Measurements from ENCODE around the gene SLC35A5. TPM values are rescaled to one million over a fixed set of nuclear protein-coding genes. Genes with fewer than 3 reads are reported as not detected.

The SLC35A5 gene
- total and polyA plus RNA-seq, 8 donors, result 4.6 to 67.7 (median 19.6) TPM

DNA sequence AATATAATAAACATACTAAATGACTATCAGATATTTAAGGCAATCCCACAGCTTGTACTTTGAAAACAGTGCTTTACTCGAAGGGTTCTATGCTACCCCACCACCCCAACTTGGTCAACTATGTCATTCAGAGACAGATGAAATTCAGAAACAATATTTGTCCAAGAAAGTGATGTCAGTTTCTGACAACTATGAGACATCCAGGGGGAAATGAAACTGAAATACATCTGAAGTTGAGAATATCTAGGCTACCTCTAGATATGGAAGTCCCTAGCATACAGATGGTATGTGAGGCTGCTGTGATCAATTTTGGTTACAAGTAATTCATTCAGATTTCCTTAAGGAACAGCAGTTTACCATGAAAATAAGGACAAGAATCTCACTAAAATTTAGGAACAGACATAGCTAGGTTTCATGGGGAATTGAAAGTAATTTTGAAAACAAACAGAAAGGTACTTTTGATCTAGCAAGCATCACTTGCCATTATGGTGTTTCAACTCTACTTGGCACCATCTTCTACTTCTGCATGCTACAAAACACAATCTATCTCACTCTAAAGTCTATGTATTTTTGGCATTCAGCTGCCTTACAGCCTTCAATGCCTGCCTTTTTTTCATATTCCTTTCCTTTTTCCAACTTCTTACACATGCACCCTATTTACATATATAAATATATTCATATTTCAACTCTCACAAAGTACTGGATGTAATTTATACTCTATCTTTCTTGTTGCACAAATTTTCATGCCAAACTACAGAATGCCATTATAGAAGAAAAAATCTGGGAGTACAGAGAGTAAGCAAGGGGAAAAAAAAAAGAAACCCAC is 21.8 kb upstream of the SLC35A5 start:
- Histone ChIP-seq H3K4me3 (no peak overlapping the region), H3K4me1 (no peaks in the 10 kb centered on the region), H3K27me3 (no peaks in the 10 kb centered on the region), H3K27ac (no peak overlapping the region), H3K9me3 (no peaks in the 10 kb centered on the region), H3K36me3 (peaks cover 0 to 83% (median 64%) of the 10 kb centered on the region in 4 donors)
- no peak for DNase-seq
- intact Hi-C loops (cut with DNase I; ENCODE audit: low total_unique reads), result no loop called here
- no peak for TF ChIP-seq EP300 (IDR thresholded peaks at IDR 0.05)
- TF ChIP-seq POLR2AphosphoS5 (IDR thresholded peaks at IDR 0.05), result no peak
- no peak for TF ChIP-seq POLR2A (IDR thresholded peaks at IDR 0.05)
- TF ChIP-seq, protein P1, sequence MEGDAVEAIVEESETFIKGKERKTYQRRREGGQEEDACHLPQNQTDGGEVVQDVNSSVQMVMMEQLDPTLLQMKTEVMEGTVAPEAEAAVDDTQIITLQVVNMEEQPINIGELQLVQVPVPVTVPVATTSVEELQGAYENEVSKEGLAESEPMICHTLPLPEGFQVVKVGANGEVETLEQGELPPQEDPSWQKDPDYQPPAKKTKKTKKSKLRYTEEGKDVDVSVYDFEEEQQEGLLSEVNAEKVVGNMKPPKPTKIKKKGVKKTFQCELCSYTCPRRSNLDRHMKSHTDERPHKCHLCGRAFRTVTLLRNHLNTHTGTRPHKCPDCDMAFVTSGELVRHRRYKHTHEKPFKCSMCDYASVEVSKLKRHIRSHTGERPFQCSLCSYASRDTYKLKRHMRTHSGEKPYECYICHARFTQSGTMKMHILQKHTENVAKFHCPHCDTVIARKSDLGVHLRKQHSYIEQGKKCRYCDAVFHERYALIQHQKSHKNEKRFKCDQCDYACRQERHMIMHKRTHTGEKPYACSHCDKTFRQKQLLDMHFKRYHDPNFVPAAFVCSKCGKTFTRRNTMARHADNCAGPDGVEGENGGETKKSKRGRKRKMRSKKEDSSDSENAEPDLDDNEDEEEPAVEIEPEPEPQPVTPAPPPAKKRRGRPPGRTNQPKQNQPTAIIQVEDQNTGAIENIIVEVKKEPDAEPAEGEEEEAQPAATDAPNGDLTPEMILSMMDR (IDR thresholded peaks at IDR 0.05), result no peak
- WGBS, 5 donors, result 75 to 95% (median 86%) methylated on average over 1 of the region's 1 CpG

DNA sequence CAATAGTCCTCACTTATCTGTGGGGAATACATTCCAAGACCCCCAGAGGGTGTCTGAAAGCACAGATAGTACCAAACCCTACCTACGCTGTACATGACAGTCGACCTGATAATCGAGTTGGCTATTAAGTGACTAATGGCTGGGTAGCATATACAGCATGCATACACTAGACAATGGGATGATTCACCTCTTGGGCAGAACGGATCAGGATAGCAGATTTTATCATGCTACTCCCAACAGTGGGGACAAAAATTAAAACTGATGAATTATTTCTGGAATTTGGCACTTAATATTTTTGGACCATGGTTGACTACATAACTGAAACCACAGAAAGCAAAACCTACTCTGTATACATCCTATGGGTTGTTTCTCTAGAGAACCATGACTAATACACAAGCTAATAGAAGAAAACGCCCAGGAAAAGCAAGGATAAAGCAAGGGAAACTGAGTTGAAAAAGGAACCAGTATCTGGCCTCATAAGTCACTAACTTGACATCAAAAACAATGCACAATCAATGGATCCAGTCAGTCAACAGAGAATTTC is 15.6 kb upstream of the SLC35A5 start:
- Histone ChIP-seq H3K36me3 (peaks cover 12 to 73% (median 66%) of the 10 kb centered on the region in 4 donors), H3K27me3 (no peaks in the 10 kb centered on the region), H3K4me3 (no peak overlapping the region), H3K9me3 (no peaks in the 10 kb centered on the region), H3K27ac (no peak overlapping the region), H3K4me1 (peaks cover 0 to 9% (median 0%) of the 10 kb centered on the region in 4 donors)
- no peak for DNase-seq
- 84 to 94% (median 92%) methylated on average over 5 of the region's 5 CpGs for WGBS, 5 donors
- intact Hi-C loops (cut with DNase I; ENCODE audit: low total_unique reads), result no loop called here
- TF ChIP-seq POLR2AphosphoS5 (IDR thresholded peaks at IDR 0.05) (no peak), EP300 (IDR thresholded peaks at IDR 0.05) (no peak), POLR2A (IDR thresholded peaks at IDR 0.05) (no peak)
- TF ChIP-seq, protein P1 (IDR thresholded peaks at IDR 0.05), result no peak

DNA sequence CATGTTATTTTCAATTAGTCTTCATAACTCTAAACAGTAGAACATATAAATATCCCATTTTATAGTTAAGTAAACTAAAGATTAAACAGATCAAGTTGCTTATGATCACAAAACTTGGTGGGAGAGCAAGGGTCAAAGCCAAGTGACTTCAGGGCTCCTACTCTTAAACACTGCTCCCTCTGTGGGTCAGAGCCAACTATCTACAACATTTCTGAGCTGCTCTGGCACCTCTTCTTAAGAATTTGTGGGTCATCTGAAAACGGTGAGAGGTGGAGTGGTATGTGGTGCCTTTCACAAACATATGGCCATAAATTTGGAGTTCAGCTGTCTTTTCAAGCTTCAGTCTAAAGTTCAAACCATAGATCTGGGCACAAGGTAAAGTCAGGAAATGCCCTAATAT is 11.0 kb upstream of the SLC35A5 start:
- H3K36me3 ChIP-seq, result peaks cover 12 to 45% (median 33%) of the 10 kb centered on the region in 4 donors
- intact Hi-C loops (cut with DNase I; ENCODE audit: low total_unique reads), result no loop called here
- no peaks in the 10 kb centered on the region for H3K9me3 ChIP-seq
- no peak overlapping the region for H3K27ac ChIP-seq
- WGBS, 5 donors, result 24 to 33% (median 32%) methylated on average over 1 of the region's 1 CpG
- H3K4me3 ChIP-seq, result no peak overlapping the region
- TF ChIP-seq, protein P1 (IDR thresholded peaks at IDR 0.05), result no peak
- TF ChIP-seq EP300 (IDR thresholded peaks at IDR 0.05), result no peak
- no peak for TF ChIP-seq POLR2AphosphoS5 (IDR thresholded peaks at IDR 0.05)
- no peak for TF ChIP-seq POLR2A (IDR thresholded peaks at IDR 0.05)
- no peaks in the 10 kb centered on the region for H3K27me3 ChIP-seq
- no peak for DNase-seq
- H3K4me1 ChIP-seq, result peaks cover 0 to 36% (median 17%) of the 10 kb centered on the region in 4 donors

DNA sequence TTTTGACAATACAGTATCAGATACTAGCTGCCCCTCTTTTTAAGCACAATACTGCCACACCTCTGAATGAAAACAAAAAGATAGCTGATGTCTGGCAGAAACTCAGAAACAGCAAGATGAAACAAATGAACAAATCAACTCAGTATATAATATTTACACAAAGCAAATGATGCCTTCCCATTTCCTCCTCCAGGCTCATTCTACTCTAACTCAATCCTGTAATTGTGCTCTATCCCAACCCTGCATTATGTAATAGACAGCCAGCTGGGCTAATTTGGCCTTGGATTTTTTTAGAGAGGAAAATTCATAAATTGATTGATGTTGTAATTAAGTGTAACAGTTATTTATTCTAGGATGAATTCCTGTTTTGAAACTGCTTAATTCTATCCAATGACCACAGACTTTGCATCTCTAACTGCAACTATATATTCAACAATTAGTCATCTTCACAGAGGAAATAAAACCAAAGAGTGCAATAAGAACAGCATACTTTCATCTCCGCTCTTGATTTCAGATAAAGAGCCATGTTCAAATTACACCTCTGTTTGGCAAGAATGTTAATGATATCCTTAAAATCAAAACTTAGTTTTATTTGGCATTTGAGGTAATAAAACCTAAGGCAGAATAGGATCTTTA is 6.2 kb upstream of the SLC35A5 start:
- no peaks in the 10 kb centered on the region for H3K9me3 ChIP-seq
- H3K27ac ChIP-seq, result peak overlapping the region in 1 of 5 donors; percentile 53
- H3K4me1 ChIP-seq, result peaks cover 15 to 69% (median 46%) of the 10 kb centered on the region in 4 donors
- intact Hi-C loops (cut with DNase I; ENCODE audit: low total_unique reads), result no loop called here
- 69 to 85% (median 74%) methylated on average over 1 of the region's 1 CpG for WGBS, 5 donors
- peaks cover 0 to 12% (median 10%) of the 10 kb centered on the region in 4 donors for H3K36me3 ChIP-seq
- no peak overlapping the region for H3K4me3 ChIP-seq
- TF ChIP-seq POLR2A (IDR thresholded peaks at IDR 0.05), result no peak
- no peak for DNase-seq
- no peaks in the 10 kb centered on the region for H3K27me3 ChIP-seq

Measured in stomach (tissue), 9 donors.